IPS DF 19.7 (cell line): Measurements from ENCODE around the gene LCN2.
"Not testable (repeated sequence)": the region's sequence is repeated elsewhere in the genome, so short reads cannot be mapped to it uniquely, and the experiment has no call there.

Experiments
- DNase-seq: peaks from one replicate; pipeline ENCODE4 v3.0.0-alpha.2; 2013; ENCODE audit warnings: low read depth, low spot score

Gene LCN2

DNA sequence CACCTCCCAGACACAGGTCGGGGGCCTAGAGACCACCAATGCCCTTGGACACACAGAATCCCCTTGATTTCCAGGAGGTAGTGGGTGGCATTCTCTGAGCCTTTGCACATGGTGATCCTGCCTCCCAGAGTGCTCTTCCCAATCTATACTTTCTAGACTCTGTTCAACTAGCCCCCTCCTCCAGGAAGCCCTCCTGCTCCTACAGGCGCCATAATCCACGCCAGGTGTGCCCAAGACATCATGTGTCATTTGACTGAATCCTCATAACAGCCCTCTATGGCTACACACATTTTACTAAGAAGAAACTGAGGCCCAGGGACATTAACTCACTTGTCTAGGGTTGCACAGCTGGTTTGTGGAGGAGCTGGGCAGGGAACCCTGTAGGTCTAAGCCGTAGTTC, 18.0 kb downstream of the LCN2 start:
- DNase-seq, result no peak

DNA sequence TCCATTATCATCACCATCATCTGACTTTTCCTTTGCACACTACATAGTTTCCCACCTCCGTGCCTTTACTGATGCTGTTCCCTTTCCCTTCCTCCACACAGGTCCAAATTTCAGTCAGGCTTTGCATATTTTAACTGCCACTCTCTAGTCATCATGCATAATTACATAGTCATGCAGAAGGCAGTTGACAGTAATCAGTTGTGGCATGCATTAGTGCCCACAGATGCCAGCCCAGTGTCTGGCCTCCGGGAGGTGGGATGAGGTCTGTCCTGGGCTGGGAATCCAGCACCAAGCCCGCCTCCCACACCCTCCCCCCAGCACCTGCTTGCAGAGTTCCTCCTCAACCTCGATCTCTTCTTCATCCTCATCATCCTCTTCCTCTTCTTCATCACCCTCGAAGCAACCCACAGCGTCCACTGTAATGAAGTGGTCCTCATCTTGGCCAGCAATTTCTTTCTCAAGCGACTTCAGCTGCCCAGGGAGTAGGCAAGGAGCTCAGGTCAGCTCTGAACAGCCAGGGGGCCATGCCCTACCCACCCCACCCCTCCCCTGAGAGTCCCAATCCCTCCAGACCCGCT, 19.6 kb downstream of the LCN2 start:
- DNase-seq, result no peak

DNA sequence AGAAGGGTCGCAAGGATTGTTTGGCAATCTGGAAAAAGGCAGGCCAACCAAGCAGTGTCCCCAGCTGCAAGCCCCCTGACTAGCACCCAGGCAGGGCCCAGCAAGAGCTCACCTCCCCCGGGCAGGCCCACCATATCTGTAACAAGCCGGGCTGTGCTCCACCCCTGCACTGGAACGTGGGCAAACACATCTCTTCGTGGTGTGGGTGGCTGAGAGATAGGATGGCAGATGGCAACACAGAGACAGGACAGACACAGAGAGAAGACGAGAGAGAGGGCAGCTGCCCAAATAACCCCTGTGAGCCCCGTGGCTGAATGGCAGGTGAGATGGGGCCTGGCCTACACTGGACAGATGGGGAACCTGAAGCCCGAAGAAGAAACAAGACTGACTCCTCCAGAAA, 20.2 kb downstream of the LCN2 start:
- no peak for DNase-seq

DNA sequence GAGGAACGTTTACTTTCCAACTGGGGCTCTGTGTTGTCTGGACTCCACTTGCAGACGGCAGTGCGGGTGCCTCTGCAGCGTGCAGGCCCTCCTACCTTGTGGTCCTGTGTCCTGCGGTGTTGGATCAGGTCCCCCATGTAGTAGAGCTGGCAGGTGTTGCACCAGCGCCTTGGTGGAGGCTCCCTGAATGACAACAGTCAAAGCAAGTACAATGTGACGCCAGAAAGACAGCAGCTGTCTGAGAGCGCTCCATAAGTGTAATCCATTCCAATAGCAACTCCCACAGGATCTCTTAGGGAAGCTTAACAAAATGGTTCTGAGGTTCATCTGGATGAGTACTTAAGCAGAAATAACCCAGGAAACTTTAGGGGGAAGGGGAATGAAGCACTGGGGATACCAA, 20.7 kb downstream of the LCN2 start:
- DNase-seq, result no peak

DNA sequence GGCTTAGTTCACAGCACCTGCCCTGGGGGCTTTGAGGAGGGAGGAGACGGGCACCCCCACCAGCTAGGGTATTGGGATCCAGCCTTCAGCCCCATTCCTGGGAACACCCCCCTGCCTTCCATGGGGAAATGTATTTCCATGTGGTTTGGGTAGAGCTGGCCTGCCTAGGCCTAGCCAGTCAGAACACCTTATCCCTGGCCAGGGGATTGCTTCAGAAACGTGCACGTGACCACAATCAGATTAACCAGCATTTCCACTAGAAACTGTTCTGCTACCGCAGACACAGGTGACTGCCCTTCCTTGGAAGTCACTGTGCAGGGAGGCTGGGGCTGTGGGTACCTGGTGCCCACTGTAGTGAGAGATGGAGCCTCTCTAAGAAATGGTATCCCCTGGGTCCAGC, 24.8 kb downstream of the LCN2 start:
- DNase-seq, result no peak

DNA sequence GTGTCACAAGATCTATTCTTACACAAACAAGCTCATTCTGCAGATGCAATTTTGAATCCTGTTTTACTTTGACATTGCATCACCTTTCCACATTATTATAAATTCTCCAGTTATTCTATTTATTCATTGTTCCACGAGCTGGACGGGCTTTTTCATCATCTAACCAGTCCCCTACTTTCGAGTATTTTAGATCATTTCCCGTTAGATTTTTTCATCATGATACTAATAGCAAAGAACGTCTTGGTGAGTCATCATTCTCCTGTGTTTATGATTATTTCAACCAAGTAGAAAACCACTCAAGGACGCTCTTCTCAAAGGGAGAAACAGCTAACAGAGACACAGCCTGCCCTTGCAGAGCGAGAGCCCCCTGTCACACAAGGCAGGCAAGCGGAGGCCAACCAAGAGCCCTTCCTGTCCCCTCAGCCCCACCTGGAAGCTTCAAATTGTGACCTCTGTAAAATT, 25.9 kb downstream of the LCN2 start:
- no peak for DNase-seq

DNA sequence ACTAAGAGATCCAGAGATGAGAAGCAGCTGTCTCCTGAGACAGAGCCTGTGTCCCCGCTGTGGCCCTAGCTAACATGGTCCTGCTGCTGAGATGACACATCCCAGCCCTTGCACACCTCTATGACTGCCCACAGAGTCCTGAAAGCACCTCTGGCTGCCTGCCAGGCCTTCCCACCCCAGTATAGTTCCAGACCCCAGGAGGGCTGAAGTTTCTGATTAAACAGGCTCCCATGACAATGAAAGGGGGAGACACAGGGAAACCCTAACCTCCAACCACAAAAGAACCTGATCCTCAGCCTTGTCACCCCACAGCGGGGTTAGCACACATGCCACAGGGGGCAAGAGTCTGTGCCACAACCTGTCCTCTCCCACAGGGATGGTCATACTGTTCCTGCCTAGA, 26.5 kb downstream of the LCN2 start:
- DNase-seq, result no peak

DNA sequence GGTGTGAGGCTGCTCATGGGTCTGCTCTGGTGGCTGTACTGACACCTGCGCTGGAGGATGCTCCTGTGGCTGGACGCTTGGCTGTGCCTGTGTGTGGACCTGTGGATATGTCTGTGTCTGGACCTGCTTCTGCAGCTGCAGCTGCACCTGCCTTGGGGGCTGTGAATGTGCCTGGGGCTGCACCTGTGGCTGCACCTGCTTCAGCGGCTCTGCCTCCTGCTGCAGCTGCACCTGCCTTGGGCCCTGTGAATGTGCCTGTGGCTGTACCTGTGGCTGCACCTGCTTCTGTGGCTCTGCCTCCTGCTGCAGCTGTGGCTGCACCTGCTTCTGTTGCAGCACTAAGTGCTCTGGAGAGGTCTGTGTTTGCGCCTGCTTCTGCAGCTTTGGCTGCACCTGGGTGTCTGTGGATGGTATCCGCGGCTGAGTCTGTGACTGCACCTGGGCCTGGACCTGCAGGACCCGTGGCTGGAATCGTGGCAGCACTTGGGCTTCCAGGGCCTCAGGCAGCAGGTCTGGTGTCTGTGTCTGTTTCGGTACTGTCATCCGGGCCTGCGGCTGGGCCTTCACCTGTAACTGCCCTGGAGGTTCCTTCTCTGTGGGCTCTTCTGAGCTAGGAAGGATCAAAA, 29.7 kb downstream of the LCN2 start:
- DNase-seq, result no peak

DNA sequence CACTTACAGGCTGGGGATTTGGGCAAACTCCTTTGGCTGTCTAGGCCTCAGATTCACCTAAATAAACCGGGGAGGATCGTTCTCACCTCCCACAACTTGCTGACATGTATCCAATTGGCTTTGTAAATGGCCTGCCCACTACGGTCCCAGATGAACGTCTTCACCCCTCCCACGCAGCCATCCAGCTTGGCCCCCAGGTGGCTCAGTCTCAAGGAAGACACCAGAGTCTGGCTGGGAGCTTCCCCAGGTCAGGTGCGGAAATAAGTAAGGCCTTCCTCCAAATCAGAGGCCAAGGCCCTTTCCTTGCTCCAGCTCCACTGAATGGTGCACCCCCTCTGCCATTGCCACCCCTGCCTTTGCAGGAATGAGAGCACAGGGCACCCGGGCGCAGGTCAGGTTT, 30.7 kb downstream of the LCN2 start:
- DNase-seq, result no peak

DNA sequence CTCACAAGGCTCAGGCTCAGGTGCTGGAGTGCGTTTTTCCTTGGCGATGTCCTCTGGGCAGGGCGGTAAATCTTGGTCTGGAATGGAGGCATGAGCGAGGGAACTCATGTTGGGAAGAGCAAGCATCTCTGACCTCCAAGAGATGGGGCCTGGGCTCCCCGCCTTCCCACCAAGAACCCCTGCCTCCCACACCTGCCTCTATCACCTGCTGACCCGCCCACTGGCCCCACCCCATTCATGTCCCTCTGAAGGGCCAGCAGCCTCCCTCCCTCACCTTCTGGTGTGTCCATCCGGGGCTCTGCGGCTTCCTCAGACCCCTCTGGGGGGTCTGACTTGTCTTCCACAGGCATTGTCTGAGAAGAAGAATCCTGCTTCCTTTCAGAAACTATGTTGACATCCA, 31.2 kb downstream of the LCN2 start:
- DNase-seq, result no peak

DNA sequence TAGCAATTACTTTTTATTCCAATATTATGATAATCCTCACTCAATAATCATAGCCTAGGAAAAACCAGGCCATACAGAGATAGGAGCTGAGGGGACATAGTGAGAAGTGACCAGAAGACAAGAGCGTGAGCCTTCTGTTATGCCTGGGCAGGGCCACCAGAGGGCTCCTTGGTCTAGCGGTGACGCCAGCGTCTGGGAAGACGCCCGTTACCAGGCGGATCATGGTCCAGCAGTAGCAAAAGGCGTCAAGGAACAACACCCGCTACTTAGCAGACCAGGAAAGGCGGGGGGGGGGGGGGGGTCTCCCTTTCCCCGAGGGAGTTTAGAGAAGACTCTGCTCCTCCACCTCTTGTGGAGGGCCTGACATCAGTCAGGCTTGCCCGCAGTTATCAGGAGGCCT, 32.2 kb downstream of the LCN2 start:
- DNase-seq, result not testable (repeated sequence)

DNA sequence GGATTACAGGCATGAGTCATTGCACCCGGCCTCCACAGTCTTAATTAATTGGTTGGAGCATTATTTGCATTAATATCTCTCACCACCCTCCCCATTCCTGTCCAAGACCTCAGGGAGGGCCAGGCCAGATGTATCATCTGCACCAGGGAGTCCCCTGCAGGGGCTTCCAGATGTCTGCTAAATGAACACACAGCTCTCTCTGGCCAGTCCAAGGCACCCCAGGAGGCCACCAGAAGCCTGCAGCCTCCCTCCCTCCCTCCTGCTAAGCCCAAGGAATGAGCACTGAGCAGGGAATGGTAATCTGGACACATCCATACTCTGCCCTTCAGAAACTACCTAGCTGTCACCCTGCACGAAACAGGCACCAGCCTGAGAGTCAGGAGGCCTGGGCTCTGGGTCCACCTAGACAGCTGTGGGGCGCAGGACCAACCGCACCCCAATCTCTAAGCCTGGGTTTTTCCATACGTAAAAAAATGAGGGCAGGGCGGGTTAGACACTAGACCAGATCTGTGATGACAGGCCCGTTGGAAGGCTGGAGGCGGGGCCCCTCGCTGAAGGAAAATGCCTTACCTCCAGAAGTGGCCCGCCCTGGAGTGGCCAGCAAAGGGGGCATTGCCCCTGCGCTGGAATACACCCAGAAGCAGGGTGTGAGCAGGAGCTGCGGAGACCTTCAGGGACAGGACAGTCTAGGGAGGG, 33.8 kb downstream of the LCN2 start:
- no peak for DNase-seq

DNA sequence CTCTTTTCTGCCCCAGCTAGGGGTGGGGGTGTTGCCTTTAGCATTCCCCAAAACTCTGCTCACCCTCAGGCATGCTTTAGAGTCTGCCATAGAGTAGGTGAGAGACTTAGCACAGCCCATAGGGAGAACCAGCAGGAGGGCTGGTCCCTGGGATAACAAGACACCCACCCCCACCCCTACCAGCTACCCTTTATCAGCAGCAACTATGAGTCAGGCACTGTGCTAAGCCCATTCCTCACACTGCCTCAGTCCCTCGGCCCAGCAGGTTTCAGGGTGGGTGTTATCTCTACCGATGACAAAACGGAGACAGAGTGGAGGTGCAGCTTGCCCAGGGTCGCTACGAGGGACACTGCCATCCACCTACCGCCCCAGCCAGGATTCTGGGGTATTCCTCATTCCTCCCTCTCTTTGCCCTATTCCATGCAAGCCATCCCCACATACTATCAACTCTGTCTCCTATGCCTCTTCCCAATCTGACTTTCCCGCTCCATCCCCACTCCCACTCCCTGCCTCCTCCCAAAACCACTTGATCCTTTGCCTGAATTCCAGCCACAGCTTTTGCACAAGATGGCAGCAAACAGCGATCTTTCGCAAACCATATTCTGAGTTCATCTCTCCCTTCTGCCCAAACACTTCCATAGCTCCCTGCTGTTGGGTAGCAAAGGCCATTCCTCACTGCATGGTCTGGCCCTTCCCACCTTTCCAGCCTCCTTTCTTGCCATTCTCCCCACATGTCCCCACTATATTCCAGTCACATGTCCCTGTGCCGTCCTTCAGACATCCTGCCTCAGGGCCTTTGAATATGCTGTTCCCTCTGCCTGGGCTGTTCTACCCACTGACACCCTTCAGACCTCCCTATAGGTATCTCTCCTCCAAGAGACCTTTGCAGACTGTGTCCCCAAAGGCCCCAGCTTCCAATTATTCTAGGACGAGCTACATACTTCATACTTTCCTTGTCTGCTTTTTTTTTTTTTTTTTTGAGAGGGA, 37.0 kb downstream of the LCN2 start:
- no peak for DNase-seq

DNA sequence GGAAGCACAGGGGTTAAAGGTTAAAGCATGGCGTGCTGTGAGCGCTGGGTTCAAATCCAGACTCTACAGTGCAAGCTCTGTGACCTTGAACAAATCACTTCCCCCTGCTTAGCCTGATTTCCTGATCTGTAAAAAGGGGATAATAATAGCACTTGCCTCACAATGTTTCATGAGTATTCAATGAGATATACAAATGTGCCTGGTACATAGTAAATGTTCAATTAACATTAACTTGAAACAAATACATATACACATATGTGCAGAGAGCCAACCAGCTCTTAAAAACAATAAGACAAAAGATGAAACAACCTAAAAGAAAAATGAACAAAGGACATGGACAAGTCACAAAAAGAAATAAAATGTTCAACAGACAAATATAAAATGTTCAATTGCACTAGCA, 38.1 kb downstream of the LCN2 start:
- no peak for DNase-seq

DNA sequence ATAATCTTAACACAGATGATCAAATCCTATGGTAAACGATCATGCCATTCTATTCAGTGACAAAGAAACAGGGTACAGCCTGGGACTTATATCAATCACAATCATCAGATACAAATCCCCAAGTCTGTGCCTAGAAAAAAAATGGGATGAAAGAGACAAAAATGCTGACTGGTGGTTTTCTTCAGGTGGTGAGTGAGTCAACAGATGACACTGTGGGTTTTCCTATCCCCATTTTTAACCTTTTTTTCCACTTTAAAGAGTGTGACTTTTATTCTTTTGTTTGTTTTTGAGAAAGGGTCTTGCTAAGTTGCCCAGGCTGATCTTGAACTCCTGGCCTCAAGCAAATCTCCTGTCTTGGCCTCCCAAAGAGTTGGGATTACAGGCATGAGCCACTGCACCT, 39.0 kb downstream of the LCN2 start:
- no peak for DNase-seq

DNA sequence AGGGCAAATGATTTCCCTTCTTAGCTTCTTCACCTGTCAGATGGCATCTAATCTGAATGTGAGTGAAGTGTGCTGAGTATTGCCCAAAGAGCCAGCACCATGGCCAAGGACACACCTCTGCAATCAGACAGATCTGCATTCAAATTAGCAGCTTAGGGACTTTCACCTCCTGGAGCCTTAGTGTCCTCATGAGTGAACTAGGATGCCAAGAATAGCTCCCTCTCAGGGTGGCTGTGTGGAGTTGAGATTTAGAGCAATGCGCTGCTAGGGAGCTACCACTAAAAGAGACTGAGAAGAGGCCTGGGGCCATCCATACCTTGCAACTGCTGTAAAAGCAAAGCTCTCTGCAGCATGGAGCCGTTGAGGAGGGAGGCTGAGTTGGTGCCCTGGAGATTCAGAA, 40.8 kb downstream of the LCN2 start:
- no peak for DNase-seq

DNA sequence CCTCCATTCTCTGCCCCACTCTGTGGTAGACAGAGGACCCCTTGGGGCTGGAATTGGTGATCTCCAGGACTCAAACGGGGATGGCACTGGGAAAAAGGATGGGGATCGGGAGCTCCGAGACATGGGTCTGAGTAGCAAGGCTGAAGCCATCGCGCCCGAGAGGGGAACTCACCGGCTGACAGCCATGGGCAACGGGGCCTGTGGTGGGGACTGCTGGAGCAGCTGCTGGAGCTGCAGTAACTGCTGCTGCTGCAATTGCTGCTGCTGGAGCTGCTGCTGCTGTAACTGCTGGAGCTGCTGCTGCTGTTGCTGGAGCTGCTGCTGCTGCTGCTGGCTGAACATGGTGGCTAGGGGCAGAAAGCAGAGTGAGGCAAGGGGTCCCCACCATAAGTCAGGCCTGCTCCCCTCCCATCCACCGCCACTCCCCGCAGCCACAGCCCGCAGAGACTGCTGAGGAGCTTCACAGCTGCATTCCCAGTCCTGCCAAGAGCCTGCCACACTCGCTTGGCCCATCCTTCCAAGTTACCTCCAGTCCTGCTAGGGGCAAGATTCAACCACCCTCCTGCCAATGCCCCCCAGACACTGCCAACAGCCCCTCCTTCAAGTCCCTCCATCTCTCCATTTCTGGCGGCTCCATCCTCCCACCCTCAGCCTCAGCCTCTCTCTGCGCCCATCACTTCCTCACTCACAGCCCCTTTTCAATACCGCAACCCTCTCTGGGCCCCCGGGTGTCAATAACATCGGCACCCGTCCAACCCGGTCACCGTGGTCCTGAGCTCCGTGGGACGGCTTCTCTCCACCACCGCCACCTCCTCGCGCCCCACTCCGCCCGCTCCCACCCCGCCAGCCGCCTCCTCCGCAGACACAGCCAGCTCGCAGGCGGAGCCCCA, 41.5 kb downstream of the LCN2 start:
- DNase-seq, result no peak

DNA sequence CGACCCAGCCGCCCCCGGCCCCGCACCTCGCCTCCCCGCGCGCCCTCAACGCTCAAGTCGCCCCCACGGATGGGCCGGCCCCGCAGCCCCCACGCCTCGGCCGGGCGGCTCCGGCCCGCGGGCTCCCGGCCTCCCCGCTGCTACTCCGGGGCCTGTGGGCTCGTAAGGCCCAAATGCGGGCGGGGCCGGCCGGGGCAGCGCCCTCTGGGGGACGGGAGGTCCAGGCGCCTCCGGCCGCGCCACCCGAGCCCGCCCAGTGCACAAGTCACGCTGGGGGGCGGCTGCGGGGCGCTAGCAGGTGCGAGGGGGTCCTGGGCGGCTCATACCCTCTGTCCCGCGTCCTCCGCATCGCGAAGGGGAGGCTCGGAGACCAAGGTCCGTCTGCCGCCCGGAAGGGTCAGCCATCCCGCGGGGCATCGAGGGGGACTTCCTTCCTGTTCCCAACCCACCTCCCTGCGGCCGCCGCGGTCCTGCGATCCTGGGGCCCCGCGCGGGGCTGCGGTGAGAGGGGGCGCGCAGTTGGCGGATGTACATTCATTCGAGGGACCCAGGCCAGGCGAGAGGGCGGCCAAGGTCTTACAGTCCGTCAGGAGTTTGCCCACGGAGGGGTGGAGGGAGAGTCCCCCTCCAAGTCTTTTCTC, 42.3 kb downstream of the LCN2 start, which contains the start of gene CIZ1:
CIZ1 (minus strand) TSS at position 167 of the 641 bp plus-strand sequence. CDS start 715 bp downstream, outside the sequence.
- no peak for DNase-seq

DNA sequence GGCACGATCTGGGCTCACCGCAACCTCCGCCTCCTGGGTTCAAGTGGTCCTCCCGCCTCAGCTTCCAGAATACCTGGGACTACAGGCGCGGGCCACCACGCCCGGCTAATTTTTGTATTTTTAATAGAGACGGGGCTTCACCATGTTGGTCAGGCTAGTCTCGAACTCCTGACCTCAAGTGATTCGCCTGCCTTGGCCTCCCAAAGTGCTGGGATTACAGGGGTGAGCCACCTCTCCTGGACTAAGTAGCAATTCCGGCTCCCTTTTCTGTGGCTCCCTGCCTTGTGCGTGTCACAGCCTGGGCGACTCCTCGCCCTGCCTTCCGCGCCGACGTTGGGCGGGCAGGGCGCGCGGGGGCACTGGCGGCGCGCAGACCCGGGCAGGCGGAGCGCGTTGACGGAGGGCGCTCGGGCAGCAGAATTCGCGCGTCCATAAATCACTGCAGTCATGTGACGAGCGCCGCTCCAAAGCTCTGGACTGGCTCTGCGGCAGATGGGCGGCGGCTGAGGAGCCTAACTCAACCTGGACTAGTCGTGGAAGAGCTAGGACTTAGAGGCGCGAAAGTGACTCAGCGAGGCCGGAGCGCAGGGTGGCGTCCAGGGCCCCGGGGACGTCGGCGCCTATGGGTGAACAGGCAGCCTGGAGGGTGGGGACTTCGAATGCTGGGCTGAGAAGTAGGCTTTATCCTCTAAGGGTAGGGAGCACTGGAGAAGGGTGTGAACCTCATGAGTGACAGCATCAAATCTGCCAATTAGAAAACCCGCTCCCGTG, 43.5 kb downstream of the LCN2 start:
- no peak for DNase-seq
